Nephron (organoid): ENCODE data around the gene RCCD1.

Experiments
- H3K27ac Mint-ChIP-seq, 3 experiments: 2 replicates each; pipeline ENCODE4 v1.8.0; 2020; ENCODE audit warnings: mixed read lengths in 3 of 3, mild to moderate bottlenecking in 2 of 3, moderate library complexity in 1 of 3
- H3K27me3 Mint-ChIP-seq: 2 replicates; pipeline ENCODE4 v1.8.0; 2021; ENCODE audit warnings: low read depth, mild to moderate bottlenecking, moderate library complexity, mixed read lengths
- H3K36me3 Mint-ChIP-seq: 2 replicates; pipeline ENCODE4 v1.8.0; 2020; ENCODE audit warnings: low read depth, mixed read lengths
- H3K4me1 Mint-ChIP-seq: 2 replicates; pipeline ENCODE4 v1.8.0; 2020; ENCODE audit warnings: mixed read lengths
- H3K4me3 Mint-ChIP-seq, 3 experiments: 2 replicates each; pipeline ENCODE4 v1.8.0; 2020; ENCODE audit warnings: mild to moderate bottlenecking in 3 of 3, mixed read lengths in 3 of 3, moderate library complexity in 2 of 3
- H3K9me3 Mint-ChIP-seq: 2 replicates; pipeline ENCODE4 v1.8.0; 2020; ENCODE audit warnings: mixed read lengths
- CTCF ChIP-seq, 3 experiments: fragments of 200-600 bp; sonication (generic); IDR thresholded peaks; one replicate each; pipeline ENCODE4 v1.5.0; 2021; ENCODE audit warnings: antibody characterized with exemption in 3 of 3; ENCODE audit not compliant: unreplicated experiment in 3 of 3

Gene RCCD1

GRCh38 chr15:90989040-90989768 is 34.5 kb downstream of the RCCD1 start:
- no peak for TF ChIP-seq CTCF (IDR thresholded peaks at IDR 0.05; ENCODE audit: unreplicated experiment in 3 of 3)
- Mint-ChIP-seq H3K27me3 (no peaks in the 10 kb centered on the region), H3K27ac (no peak overlapping the region), H3K36me3 (peaks cover 8% of the 10 kb centered on the region), H3K4me3 (no peak overlapping the region), H3K4me1 (peaks cover 19% of the 10 kb centered on the region), H3K9me3 (no peaks in the 10 kb centered on the region)

DNA sequence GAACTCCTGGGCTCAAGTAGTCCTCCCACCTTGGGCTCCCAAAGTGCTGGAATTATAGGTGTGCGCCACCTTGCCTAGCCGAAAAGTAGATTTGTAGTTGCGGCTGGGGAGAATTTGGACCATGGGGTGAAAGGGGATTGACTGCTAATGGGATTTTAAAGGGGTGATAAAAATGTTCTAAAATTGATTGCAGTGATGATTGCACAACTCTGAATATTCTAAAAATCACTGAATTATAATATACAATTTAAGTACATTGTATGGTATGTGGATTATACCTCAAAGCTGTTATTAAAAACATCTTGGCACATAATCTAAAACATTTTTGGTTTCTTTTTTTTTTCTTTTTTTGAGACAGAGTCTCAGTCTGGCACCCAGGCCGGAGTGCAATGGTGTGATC is 35.8 kb downstream of the RCCD1 start:
- TF ChIP-seq CTCF (IDR thresholded peaks at IDR 0.05; ENCODE audit: unreplicated experiment in 3 of 3) = no peak
- peaks cover 29% of the 10 kb centered on the region for H3K4me1 Mint-ChIP-seq
- no peaks in the 10 kb centered on the region for H3K27me3 Mint-ChIP-seq
- no peaks in the 10 kb centered on the region for H3K9me3 Mint-ChIP-seq
- H3K36me3 Mint-ChIP-seq = no peaks in the 10 kb centered on the region
- H3K4me3 Mint-ChIP-seq = no peak overlapping the region
- H3K27ac Mint-ChIP-seq = no peak overlapping the region

GRCh38 chr15:90991587-90992285 is 37.1 kb downstream of the RCCD1 start:
- Mint-ChIP-seq H3K9me3 (no peaks in the 10 kb centered on the region), H3K4me1 (peaks cover 29% of the 10 kb centered on the region), H3K27ac (peak overlapping the region in 1 of 3 experiments; percentile 75), H3K4me3 (peak overlapping the region; percentile 6 to 42 (median 31)), H3K27me3 (no peaks in the 10 kb centered on the region), H3K36me3 (no peaks in the 10 kb centered on the region)
- no peak for TF ChIP-seq CTCF (IDR thresholded peaks at IDR 0.05; ENCODE audit: unreplicated experiment in 3 of 3)

DNA sequence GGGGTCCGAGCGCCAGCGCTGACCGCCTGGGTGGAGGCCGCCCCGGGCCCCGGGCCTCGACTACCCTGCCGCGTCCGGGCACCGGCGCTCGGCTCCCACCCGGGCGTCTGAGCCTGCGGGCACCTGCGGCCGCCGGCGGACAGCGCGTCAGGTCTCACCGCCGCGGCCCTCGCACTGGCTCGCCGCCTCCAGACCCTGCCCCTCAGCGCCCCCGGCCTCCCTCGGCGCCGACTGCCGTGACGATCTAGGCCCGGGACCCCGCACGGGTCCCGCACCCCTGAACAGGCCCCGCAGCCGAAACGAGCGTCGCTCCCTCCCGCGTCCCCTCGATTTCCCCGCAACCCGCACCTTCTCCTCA is 39.4 kb downstream of the RCCD1 start:
- H3K4me1 Mint-ChIP-seq = peaks cover 23% of the 10 kb centered on the region
- no peaks in the 10 kb centered on the region for H3K27me3 Mint-ChIP-seq
- H3K9me3 Mint-ChIP-seq = no peaks in the 10 kb centered on the region
- H3K4me3 Mint-ChIP-seq = peak overlapping the region; percentile 100
- peak overlapping the region; percentile 77 to 96 (median 94) for H3K27ac Mint-ChIP-seq
- TF ChIP-seq CTCF (IDR thresholded peaks at IDR 0.05; ENCODE audit: unreplicated experiment in 3 of 3) = no peak
- peaks cover 18% of the 10 kb centered on the region for H3K36me3 Mint-ChIP-seq

DNA sequence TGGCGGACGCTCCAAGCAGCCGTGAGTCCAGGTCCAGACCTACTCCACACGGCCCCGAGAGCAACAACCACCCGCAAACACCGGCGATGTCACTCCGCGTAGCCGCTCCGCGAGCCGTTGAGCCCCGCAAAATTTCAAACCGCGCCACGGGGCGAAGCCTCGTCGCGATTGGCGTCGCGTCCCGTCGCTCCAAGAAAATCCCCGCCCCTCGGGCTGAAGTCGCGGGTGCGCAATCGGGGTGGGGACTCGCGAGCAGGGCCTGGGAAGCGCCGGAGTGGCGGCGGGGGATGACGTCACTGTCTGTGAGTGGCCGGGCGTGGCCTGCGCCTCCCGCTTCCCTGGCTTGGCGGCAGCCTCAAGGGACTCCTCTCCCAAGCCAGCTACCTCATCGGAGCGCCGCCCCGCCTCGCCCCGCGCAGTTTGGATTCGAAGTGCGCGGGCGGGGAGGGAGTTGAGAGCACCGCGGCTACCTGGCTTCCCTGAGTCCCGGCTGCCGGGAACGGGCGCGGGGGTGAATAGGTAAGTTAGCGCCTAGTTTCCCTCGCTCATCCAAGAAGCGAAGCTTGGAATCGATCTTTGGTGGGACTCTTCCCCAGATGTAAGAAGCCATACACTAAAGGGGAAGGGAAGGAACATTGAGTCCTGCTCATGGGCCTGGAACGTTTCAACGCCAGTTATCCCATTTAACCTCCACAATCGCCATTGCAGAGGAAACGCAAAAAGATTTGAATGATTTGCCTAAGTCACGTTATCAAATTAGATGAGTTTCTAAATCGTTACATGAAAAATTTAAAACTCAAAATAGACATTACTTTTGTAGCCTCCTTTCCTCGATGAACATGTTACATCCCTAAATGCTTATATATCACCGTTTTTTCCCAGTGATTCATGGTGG is 40.0 kb downstream of the RCCD1 start, which contains the start of gene PRC1:
TSS of gene PRC1 (minus strand) at position 119 of the 895 bp plus-strand sequence. CDS start at position 1, 118 bp downstream.
- no peaks in the 10 kb centered on the region for H3K27me3 Mint-ChIP-seq
- H3K36me3 Mint-ChIP-seq = peaks cover 22% of the 10 kb centered on the region
- peaks cover 23% of the 10 kb centered on the region for H3K4me1 Mint-ChIP-seq
- peak within 1 kb of the TSS; percentile 77 to 96 (median 94) for H3K27ac Mint-ChIP-seq
- no peaks in the 10 kb centered on the region for H3K9me3 Mint-ChIP-seq
- no peak for TF ChIP-seq CTCF (IDR thresholded peaks at IDR 0.05; ENCODE audit: unreplicated experiment in 3 of 3)
- peak within 1 kb of the TSS; percentile 100 for H3K4me3 Mint-ChIP-seq
